ENCODE data around the gene PVR.
"Not testable (repeated sequence)": the region's sequence is repeated elsewhere in the genome, so short reads cannot be mapped to it uniquely, and the experiment has no call there.

Gene PVR

DNA sequence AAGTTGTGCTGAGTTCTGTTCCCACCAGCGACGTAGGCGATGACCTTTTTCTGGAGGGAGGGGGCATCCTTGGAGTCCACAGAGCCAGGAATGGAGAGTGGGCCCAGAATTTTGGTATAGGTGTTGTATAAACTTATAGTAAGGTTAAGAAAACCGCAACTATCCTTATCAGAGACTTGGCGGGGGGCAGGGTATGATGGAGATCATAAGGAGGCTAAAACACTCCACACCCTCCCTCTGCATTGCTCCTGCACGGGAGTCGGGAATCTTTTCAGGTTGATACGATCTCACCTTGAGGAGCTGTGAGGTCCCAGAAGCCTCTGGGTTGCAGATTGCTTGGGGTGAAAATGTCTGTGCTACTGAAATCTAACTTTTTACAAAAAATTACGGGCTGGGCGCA, 21.3 kb downstream of the PVR start:
- no peaks in the 10 kb centered on the region for H3K4me1 Mint-ChIP-seq
- H3K9me3 Mint-ChIP-seq: no peaks in the 10 kb centered on the region
- no peak overlapping the region for H3K4me3 Mint-ChIP-seq
- no peaks in the 10 kb centered on the region for H3K36me3 Mint-ChIP-seq
- no peaks in the 10 kb centered on the region for H3K27me3 Mint-ChIP-seq
- H3K27ac Mint-ChIP-seq: no peak overlapping the region
- CTCF ChIA-PET: interaction anchor here (1.5 kb wide), 1 partner anchor 10 kb away, joined by 3 read pairs; no protein-coding TSS in a partner anchor
- no peak for DNase-seq

DNA sequence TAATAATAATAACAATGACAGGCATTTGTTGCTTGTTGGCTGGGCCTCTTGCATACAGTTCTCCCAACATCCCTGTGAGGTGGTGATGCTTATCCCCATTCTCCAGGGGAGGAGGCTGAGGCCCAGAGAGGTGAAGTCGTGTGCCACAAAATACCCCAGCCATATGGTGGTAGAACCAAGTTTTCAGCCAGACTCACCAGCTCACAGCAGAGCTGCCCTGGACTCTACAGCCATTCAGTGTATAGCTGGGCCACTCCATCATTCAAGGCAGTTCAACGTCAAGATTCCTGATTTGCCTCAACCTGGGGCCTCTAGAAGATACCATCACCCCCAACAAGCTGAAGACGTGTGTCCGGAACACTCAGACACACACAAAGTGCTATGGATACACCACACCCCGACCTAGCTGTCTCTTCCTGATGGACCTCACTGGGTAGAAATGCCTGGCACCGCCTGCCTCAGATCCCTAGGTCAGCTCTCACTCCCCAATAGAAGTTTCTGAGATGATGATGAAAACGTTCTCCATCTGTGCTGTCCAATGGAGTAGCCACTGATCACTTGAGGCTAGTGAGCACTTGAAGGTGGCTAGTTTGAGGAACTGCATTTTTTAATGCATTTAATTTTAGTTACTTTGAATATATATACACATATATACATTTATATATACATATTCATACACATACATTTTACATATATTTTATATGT, 23.3 kb downstream of the PVR start:
- no peaks in the 10 kb centered on the region for H3K9me3 Mint-ChIP-seq
- no peaks in the 10 kb centered on the region for H3K36me3 Mint-ChIP-seq
- CTCF ChIA-PET: interaction anchor here (0.8 to 1.0 kb wide), 2 partner anchors 9 to 13 kb away, joined by 3 read pairs; no protein-coding TSS in a partner anchor
- no peak for DNase-seq
- H3K27me3 Mint-ChIP-seq: no peaks in the 10 kb centered on the region
- H3K4me3 Mint-ChIP-seq: no peak overlapping the region
- H3K27ac Mint-ChIP-seq: no peak overlapping the region
- H3K4me1 Mint-ChIP-seq: no peaks in the 10 kb centered on the region

DNA sequence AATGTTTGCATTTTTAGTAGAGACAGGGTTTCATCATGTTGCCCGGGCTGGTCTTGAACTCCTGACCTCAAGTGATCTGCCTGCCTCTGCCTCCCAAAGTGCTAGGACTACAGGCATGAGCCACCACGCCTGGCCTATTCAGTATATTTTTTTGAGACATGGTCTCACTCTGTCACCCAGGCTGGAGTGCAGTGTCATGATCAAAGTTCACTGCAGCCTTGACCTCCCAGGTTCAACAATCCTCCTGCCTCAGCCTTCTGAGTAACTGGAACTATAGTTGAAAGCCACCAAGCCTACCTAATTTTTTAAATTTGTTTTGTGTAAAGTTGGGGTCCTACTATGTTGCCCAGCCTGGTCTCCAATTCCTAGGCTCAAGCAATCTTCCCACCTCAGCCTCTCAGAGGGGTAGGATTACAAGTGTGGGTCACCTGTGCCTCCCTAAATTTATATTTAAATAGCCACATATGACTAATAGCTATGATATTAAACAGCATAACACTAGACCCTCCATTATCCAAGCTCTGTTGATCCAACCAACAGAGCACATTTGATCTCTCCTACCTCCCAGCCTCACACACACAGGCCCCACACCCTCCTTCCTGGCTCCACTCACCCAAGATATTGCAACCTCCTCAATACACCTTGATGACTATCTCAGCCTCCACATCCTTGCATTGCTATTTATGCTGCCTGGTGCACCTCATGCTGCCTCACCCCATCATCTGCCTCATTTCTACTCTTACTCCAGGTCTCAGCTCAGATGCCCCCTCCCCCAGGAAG, 25.5 kb downstream of the PVR start:
- Mint-ChIP-seq H3K9me3 (no peaks in the 10 kb centered on the region), H3K4me1 (no peaks in the 10 kb centered on the region), H3K27me3 (no peaks in the 10 kb centered on the region), H3K4me3 (no peak overlapping the region), H3K36me3 (no peaks in the 10 kb centered on the region), H3K27ac (no peak overlapping the region)
- CTCF ChIA-PET: no interaction called here
- peak; percentile 34 for DNase-seq

DNA sequence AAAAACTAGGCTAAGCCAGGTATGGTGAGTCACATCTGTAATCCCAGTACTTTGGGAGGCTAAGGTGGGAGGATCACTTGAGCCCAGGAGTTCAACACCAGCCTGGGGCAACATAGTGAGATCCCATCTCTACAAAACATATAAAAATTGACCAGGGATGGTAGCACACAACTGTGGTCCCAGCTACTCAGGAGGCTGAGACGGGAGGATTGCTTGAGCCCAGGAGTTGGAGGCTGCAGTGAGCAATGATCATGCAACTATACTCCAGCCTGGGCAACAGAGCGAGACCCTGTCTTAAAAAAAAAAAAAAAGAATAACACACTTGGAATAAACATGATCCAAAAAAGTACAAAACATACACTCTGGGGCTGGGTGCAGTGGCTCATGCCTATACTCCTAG, 26.3 kb downstream of the PVR start:
- H3K27me3 Mint-ChIP-seq, H3K4me1 Mint-ChIP-seq, H3K27ac Mint-ChIP-seq, H3K9me3 Mint-ChIP-seq, H3K36me3 Mint-ChIP-seq, CTCF ChIA-PET, H3K4me3 Mint-ChIP-seq, DNase-seq: not testable (repeated sequence)

DNA sequence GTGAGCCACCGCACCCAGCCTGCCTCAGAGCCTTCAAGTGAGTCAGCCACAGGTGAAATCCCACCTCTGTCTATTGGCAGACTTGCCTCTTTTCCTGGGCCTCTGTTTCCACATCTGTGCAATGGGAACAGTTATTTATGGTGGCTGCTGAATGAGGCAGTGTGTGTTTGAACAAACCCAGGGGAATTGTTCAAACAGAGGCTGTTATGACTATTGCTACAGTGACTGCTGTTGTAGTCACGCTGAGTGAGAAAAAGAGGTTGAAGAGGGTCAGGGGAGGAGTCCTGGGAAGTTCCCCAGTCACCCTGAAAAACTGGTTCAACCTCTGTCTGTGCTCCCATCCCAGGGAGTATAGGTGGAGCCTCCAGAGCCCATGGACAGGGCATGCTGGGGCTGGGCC, 27.7 kb downstream of the PVR start, which contains the start of gene CEACAM19:
Gene CEACAM19, plus strand, starts transcription at position 83 of the 400 bp plus-strand sequence. CDS start 450 bp downstream, outside the sequence.
- Mint-ChIP-seq H3K27ac (no peak within 1 kb of the TSS), H3K27me3 (no peaks in the 10 kb centered on the region), H3K9me3 (no peaks in the 10 kb centered on the region), H3K4me1 (no peaks in the 10 kb centered on the region), H3K36me3 (no peaks in the 10 kb centered on the region), H3K4me3 (no peak within 1 kb of the TSS)
- no peak for DNase-seq
- CTCF ChIA-PET: no interaction called here

DNA sequence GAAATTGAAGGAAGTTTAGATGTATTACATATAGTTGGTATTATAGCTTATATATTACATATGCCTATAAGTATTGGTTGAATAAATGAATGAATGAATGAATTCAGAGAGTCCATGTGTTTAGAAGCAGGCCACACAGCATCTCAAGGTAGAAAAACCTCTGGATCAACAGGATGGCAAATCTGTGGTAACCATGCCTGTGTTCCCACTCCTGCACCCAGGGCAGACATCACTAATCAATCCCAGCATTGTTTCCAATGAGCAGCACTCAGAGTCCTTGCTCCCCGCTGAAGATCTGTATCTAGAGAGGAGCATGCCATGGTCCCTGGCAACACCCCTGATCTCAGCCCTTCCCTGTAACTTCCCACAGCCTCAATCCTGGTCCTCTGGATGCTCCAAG, 28.5 kb downstream of the PVR start:
- no peaks in the 10 kb centered on the region for H3K4me1 Mint-ChIP-seq
- no peak overlapping the region for H3K4me3 Mint-ChIP-seq
- no peaks in the 10 kb centered on the region for H3K36me3 Mint-ChIP-seq
- CTCF ChIA-PET: interaction anchor here (0.9 to 2.0 kb wide), 2 partner anchors 17 to 102 kb away, joined by 3 to 4 read pairs; no protein-coding TSS in a partner anchor
- no peak for DNase-seq
- H3K9me3 Mint-ChIP-seq: no peaks in the 10 kb centered on the region
- no peak overlapping the region for H3K27ac Mint-ChIP-seq
- H3K27me3 Mint-ChIP-seq: no peaks in the 10 kb centered on the region

DNA sequence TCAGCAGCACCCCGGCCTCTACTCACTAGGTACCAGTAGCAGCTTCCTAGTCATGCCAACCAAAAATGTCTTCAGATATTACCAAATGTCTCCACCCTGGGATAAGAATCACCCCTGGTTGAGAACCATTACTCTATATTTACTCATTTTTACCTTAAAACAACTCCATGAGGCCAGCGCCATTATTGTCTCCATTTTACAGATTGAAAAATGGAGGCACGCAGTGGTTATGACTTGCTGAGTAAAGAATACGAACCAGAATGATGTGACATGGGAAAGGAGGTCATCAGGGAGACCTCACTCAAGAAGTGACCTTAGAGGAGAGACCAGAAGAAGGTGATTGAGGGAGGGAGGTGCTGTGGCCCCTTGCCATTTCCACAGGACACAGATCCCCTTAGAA, 29.8 kb downstream of the PVR start:
- H3K27ac Mint-ChIP-seq: no peak overlapping the region
- H3K4me1 Mint-ChIP-seq: no peaks in the 10 kb centered on the region
- no peaks in the 10 kb centered on the region for H3K9me3 Mint-ChIP-seq
- H3K4me3 Mint-ChIP-seq: no peak overlapping the region
- no peaks in the 10 kb centered on the region for H3K27me3 Mint-ChIP-seq
- DNase-seq: no peak
- CTCF ChIA-PET: interaction anchor here (2.0 kb wide), 1 partner anchor 103 kb away, joined by 4 read pairs; no protein-coding TSS in a partner anchor
- H3K36me3 Mint-ChIP-seq: no peaks in the 10 kb centered on the region

DNA sequence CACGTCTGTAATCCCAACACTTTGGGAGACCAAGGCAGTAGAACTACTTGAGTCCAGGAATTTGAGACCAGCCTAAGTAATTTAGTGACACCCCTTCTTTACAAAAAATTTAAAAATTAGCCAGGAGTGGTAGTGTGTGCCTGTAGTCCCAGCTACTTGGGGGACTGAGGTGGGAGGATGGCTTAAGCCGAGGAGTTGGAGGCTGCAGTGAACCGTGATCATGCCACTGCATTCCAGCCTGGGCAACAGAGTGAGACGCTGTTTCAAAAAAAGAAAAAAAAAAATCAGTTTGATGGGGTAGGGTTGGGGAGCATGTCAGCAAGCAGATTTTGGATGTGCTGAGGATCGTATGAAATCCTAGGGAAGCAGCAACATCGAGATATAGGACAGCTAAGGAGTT, 31.8 kb downstream of the PVR start:
- Mint-ChIP-seq H3K36me3 (no peaks in the 10 kb centered on the region), H3K4me3 (no peak overlapping the region), H3K4me1 (no peaks in the 10 kb centered on the region), H3K9me3 (no peaks in the 10 kb centered on the region), H3K27ac (no peak overlapping the region), H3K27me3 (no peaks in the 10 kb centered on the region)
- DNase-seq: no peak
- CTCF ChIA-PET: interaction anchor here (0.7 to 1.2 kb wide), 2 partner anchors 9 to 275 kb away, joined by 3 read pairs; no protein-coding TSS in a partner anchor

DNA sequence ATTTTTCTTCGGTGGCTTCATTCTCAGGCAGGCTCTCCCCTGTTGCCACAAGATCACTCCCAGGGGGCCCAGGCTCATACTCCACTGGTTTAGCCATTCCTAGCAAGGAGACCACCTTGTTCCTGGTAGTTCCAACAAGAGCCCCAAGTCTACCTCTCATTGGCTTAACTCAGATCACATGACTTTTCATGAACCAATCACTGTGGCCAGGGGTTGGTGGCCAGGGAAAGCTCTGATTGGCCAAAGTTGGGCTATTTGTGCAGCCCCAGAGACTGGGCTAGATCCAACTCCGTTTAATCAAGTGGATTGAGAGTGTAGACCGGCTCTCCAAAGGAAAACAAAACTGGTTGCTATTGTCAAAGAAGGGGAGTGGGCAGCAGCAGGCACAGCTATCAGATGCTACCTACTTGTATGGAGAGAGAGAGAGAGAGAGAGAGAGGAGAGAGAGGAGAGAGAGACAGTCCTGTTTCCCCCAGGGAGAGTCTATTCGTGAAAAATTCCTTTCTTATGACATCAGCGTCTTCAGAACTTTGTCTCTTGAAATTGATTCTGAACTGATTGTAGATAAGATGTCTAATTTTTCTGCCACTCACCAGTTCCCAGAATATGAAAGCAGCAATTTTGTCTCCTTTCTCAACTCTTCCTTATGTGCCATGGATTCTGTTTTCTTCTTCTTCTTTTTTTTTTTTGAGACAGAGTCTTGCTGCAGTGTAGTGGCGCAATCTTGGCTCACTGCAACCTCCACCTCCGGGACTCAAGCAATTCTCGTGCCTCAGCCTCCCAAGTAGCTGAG, 33.5 kb downstream of the PVR start:
- H3K36me3 Mint-ChIP-seq: no peaks in the 10 kb centered on the region
- CTCF ChIA-PET: interaction anchor here (0.6 to 1.1 kb wide), 3 partner anchors 12 to 95 kb away, joined by 3 read pairs; no protein-coding TSS in a partner anchor
- no peak for DNase-seq
- H3K27me3 Mint-ChIP-seq: no peaks in the 10 kb centered on the region
- H3K4me3 Mint-ChIP-seq: no peak overlapping the region
- H3K9me3 Mint-ChIP-seq: no peaks in the 10 kb centered on the region
- H3K27ac Mint-ChIP-seq: no peak overlapping the region
- H3K4me1 Mint-ChIP-seq: no peaks in the 10 kb centered on the region

DNA sequence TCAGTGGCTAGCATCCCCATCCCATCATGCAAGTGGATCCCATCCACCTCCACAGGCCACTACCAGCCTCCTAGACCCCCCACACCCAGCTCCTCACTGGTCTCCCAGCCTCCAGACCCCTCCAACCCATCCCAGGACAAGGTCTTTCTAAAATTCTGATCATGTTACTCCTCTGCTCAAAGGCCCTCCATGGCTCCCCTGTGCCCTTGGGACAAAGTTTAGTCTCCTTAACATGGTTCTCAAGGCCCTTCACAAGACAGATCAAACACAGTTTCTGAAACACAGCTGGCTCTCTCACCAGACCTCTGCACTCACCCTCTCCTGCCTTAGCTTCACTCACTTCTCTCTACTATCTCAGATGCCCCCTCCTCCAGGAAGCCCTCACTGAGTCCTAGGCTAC, 36.8 kb downstream of the PVR start:
- CTCF ChIA-PET: interaction anchor here (1.2 kb wide), 1 partner anchor 9 kb away, joined by 5 read pairs; no protein-coding TSS in a partner anchor

DNA sequence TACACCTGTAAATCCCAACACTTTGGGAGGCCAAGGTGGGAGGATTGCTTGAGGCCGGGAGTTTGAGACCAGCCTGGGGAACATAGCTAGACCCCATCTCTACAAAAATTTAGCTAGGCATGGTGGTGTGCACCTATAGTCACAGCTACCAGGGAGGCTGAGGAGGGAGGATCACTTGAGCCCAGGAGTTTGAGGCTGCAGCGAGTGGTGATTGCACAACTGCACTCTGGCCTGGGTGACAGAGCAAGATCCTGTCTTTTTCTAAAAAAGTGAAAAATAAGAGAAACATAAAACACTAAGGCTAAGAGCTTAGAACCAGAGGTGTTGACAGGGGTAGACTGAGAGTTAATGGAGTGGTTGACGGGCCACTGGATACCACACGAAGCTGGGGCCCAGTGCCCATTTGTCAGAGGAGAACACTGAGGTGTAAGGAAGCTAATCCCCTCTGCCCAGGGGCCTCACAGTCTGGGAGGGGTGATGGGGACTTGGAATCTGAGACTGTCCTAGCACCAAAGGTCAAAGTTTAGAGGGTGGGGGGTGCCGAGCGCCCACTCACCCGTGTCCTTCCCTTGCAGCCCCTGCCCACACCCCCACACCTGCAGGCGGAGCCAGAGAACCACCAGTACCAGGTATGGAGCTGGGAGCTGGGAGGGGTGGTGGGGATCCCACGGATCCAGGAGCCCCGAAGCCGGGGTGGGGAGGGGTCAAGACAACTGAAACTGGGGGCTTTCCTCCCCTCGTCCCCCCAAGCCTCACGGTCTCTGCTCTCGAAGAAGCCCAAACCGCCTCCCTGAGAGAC, 38.5 kb downstream of the PVR start:
- Mint-ChIP-seq H3K27me3 (peaks cover 18% of the 10 kb centered on the region), H3K9me3 (no peaks in the 10 kb centered on the region), H3K36me3 (no peaks in the 10 kb centered on the region), H3K4me3 (no peak overlapping the region), H3K27ac (no peak overlapping the region), H3K4me1 (peaks cover 6% of the 10 kb centered on the region)
- CTCF ChIA-PET: interaction anchor here (0.9 kb wide), 1 partner anchor 27 kb away, joined by 4 read pairs; no protein-coding TSS in a partner anchor
- DNase-seq: no peak

More for the DNA sequence above, 36.8 kb downstream of the PVR start:
- DNase-seq: no peak
- no peak overlapping the region for H3K4me3 Mint-ChIP-seq
- H3K36me3 Mint-ChIP-seq: no peaks in the 10 kb centered on the region
- H3K27ac Mint-ChIP-seq: no peak overlapping the region
- H3K27me3 Mint-ChIP-seq: peaks cover 11% of the 10 kb centered on the region
- H3K9me3 Mint-ChIP-seq: no peaks in the 10 kb centered on the region
- H3K4me1 Mint-ChIP-seq: peaks cover 6% of the 10 kb centered on the region

DNA sequence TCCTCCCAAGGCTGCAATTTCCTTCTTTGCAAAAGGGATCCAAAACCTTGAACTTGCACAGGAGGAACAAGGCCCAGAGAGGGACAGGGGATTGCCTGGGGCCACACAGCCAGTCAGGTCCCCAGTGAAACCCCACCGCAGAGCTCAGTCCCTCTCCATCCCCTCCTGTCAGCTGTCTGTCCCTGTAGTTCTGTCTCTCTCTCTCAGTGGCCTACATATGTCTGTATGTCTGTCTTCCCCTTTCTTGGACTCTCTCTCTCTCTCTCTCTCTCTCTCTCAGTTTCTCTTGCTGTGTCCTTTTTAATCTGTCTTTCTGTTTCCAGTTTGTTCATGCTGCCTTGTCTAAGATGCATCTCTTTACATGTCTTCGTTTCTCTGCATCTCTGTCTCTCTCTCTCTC, 39.1 kb downstream of the PVR start:
- CTCF ChIA-PET: interaction anchor here (0.6 kb wide), 1 partner anchor 59 kb away, joined by 4 read pairs; no protein-coding TSS in a partner anchor

DNA sequence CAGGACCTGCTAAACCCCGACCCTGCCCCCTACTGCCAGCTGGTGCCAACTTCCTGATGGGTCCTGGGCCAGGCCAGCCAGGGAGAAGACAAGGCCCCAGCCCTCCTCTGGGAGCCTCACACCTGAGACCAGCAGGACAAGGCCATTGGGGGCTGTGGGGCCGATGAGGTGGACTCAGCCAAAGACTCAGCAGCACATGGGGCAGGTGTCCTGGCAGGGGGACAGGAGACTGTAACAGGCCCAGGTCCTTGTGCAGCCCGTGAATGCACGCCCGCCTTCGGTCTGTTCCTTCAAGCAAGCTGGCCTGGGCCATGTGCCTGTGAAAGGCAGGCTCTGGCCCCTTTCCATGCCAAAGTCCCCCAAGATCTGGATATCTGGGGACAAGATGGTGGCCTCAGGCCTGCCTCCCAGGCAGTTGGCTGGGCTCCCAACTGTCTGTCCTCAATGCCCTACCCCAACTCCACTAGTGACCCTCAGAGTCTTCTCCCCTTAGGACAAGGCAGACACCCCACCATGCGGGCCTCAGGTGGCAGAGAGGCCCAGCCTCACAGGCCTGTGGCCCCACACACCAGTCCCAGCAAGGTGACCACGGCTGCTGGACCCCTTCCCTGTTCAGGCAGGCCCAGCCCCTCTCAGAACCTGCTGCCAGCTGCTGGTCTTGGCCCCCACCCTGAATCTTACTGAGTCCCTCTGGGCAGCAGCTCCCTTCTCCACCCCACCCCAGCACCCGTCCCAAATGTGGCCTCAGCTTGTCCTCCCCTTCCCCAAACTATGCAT, 39.9 kb downstream of the PVR start:
- Mint-ChIP-seq H3K4me1 (peaks cover 6% of the 10 kb centered on the region), H3K36me3 (no peaks in the 10 kb centered on the region), H3K9me3 (no peaks in the 10 kb centered on the region), H3K27me3 (peaks cover 23% of the 10 kb centered on the region), H3K27ac (no peak overlapping the region), H3K4me3 (no peak overlapping the region)
- CTCF ChIA-PET: interaction anchor here (0.6 to 0.7 kb wide), 2 partner anchors 40 to 58 kb away, joined by 4 read pairs; no protein-coding TSS in a partner anchor
- no peak for DNase-seq

More for the DNA sequence above, 39.1 kb downstream of the PVR start:
- no peaks in the 10 kb centered on the region for H3K36me3 Mint-ChIP-seq
- no peaks in the 10 kb centered on the region for H3K9me3 Mint-ChIP-seq
- H3K27me3 Mint-ChIP-seq: peaks cover 20% of the 10 kb centered on the region
- H3K27ac Mint-ChIP-seq: no peak overlapping the region
- H3K4me3 Mint-ChIP-seq: no peak overlapping the region
- H3K4me1 Mint-ChIP-seq: peaks cover 6% of the 10 kb centered on the region
- DNase-seq: no peak

All from activated naive CD4-positive, alpha-beta T cell treated with anti-CD3 and anti-CD28 coated beads, Interleukin-2, amount 10 ng/mL, durations not matched to agents 7 days and 5 days (primary cell).